ENCODE measurements around the gene SRSF1.

- TF ChIP-seq POLR2A (IDR thresholded peaks at IDR 0.05; ENCODE audit: low read length) (no peak), GATA1 (IDR thresholded peaks at IDR 0.05; ENCODE audit: low read depth, low read length) (no peak)
Observed at GRCh38 chr17:57984936-57985674, 21.9 kb downstream of the SRSF1 start.
